Subcutaneous preadipocyte (primary cell): Measurements from ENCODE around the gene RNF114. TPM values are rescaled to one million over a fixed set of nuclear protein-coding genes. Genes with fewer than 3 reads are reported as not detected.

Experiments used
- small RNA-seq: library from RNA; depleted of rRNA; stranded (forward); fragments of <200 nt; gene quantifications from one replicate; pipeline ENCODE3, GENCODE V24; 2012
- total RNA-seq: library from RNA; depleted of rRNA; stranded (reverse); fragments of >200 nt; gene quantifications from 2 replicates; pipeline ENCODE4 v1.2.3, GENCODE V29; 2012

The RNF114 gene, protein sequence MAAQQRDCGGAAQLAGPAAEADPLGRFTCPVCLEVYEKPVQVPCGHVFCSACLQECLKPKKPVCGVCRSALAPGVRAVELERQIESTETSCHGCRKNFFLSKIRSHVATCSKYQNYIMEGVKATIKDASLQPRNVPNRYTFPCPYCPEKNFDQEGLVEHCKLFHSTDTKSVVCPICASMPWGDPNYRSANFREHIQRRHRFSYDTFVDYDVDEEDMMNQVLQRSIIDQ
- 49.3 and 76.1 TPM in 2 replicates for total RNA-seq

GRCh38 chr20:49936153-49937026, at the start of gene RNF114:
TSS of gene RNF114 (plus strand) at chr20:49936397. CDS start at chr20:49936413, 16 bp downstream.

DNA sequence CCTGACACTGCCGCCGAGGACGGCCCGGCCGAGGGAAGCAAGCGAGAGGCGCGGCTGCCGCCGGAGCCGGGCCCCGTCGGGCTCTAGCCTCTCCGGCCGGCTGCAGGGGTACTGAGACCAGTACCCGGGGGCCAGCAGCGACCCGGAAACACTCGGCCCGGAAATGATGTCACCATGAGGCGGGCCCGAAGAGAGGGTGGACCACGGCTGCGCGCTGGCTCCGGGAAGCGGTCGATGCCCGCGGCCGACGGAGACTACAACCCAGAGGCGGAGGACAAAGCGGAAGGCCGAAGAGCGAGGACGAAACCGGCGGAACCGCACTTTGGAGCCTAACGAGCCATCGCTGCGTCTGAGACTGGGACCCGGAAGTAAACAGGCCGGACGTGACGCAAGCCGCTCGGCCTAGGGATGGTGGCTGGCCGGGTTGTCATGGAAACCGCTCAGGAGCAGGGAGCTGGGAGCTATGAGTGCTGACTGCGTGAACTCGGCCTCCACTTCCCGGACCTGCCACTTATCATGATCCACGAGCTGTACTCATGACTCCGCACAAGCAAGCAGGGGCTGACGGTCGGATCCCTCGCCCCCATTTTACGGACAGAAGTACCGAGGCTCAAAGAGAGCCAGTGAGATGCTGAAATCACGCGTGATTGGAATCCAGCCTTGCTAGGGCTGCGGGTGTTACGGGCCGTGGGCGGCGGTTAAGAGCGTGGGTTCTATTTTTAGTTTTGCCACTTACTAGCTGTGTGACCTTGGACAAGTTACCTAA, 20.6 kb upstream of the RNF114 start, which contains the start of gene SPATA2:
SPATA2 (minus strand) TSS at position 150 of the 766 bp plus-strand sequence. CDS start 7,039 bp downstream, outside the sequence.

DNA sequence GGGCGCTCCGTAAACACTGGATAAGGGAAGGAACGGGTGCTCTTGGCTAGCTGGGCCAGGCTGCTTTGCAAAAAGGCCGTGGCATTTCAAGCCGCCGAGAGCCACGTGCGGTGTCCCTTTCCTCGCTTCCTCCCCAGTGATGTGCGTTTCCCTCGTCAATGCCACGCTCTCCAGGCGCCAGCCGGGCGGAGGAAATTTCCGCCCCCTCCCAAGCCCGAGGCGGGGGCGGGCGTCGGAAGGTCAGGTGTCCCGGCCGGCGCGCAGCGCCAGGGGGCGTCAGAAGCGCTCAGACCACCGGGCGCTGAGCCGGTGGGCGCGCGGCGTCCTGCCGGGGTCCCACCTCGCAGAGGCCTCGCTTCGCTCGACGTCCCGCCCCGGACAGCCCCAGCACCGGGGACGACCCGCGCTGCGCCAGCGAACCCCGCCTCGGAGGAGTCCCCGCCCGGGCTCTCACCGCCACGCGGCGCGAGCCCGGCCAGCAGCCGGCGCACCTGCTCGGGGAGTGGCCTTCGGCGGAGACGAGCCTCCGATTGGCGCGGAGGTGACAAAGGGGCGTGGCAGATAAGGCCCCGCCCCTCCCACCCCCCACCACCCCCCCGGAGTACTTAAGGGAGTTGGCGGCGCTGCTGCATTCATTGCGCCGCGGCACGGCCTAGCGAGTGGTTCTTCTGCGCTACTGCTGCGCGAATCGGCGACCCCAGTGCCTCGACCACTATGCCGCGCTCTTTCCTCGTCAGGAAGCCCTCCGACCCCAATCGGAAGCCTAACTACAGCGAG, 46.3 kb downstream of the RNF114 start, which contains the start of gene SNAI1:
SNAI1 (plus strand) TSS at position 635 of the 777 bp plus-strand sequence; CDS start at position 715, 80 bp downstream.

Small RNA genes lying within 50 kb of the gene (small RNA-seq; reads per million reads assigned to genes)
- not detected for gene RF00017
- not detected for gene RF00019
- gene RNU6-147P: not detected

Other genes starting within 250 kb of the RNF114 start
- 19.1 and 22.7 TPM in 2 replicates for gene B4GALT5, start 222.5 kb upstream of the RNF114 start, total RNA-seq
- 8.5 and 8.6 TPM in 2 replicates for gene SLC9A8, start 123.6 kb upstream of the RNF114 start, total RNA-seq
- gene SPATA2, start 20.9 kb upstream of the RNF114 start, total RNA-seq: 1.8 and 3.7 TPM in 2 replicates
- under 0.01 TPM in 2 replicates for gene SNAI1, start 46.6 kb downstream of the RNF114 start, total RNA-seq
- gene UBE2V1, start 176.8 kb downstream of the RNF114 start, total RNA-seq: 85.0 and 96.3 TPM in 2 replicates
- 23.1 and 26.1 TPM in 2 replicates for gene PEDS1, start 217.3 kb downstream of the RNF114 start, total RNA-seq